Globus pallidus (tissue), 1 donor: Measurements from ENCODE around the gene PWWP3B.
"Not testable (repeated sequence)": the region's sequence is repeated elsewhere in the genome, so short reads cannot be mapped to it uniquely, and the experiment has no call there.

ENCODE experiments used
- DNase-seq: peaks from one replicate; pipeline ENCODE4 v3.0.0-alpha.2; 2015; ENCODE audit warnings: low spot score

Gene PWWP3B

GRCh38 chrX:106168107-106168506 lies at the start of gene PWWP3B:
Gene PWWP3B, plus strand, starts transcription at chrX:106168305. Its CDS starts 37,128 bp downstream, at chrX:106205433.
- peak; percentile 11 for DNase-seq

- no peak for DNase-seq
Observed at GRCh38 chrX:106139048-106139447, 29.1 kb upstream of the PWWP3B start.

DNA sequence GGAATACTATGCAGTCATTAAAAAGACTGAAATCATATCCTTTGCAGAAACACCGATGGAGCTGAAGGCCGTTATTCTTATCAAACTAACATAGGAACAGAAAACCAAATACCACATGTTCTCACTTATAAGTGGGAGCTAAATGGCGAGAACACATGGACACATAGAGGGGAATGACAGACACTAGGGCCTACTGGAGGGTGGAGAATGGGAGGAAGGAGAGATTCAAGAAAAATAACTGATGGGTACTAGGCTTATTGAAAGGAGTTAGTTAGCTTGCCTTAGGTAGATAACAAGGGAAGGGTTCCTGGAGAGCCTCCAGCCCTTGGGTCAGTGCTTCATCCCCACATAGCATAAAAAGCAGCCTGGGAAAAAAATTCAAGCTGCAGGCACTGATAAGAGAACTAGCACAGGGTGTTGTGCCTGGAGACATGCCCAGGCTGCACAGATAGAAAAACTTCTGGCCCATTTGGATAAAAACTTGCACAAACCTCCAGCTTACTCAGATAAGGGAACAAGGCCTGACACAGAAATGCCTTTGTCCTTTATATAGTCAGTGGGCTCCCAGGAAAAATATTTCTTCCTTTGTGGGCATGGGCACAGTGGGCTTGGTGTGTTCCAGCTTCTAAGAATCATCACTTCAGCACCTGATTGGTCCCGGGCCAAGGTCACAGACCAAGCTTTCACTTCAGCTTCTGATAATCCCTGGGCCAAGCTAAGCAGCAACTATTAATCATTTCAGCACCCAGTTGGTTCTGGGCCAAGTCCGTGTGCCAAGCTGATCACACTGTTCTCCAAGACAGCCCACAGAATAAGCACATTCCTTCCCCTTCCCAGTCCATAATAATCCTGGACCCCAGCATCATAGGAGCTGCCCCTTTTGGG lies 23.1 kb upstream of the PWWP3B start:
- no peak for DNase-seq

- no peak for DNase-seq
Observed at GRCh38 chrX:106150701-106151100, 17.4 kb upstream of the PWWP3B start.

- DNase-seq = no peak
Observed at GRCh38 chrX:106159861-106160282, 8.2 kb upstream of the PWWP3B start.

- DNase-seq = peak; percentile 21
Observed at GRCh38 chrX:106170318-106170717, 2.2 kb downstream of the PWWP3B start.

GRCh38 chrX:106171293-106171820 lies 3.3 kb downstream of the PWWP3B start:
- no peak for DNase-seq

DNA sequence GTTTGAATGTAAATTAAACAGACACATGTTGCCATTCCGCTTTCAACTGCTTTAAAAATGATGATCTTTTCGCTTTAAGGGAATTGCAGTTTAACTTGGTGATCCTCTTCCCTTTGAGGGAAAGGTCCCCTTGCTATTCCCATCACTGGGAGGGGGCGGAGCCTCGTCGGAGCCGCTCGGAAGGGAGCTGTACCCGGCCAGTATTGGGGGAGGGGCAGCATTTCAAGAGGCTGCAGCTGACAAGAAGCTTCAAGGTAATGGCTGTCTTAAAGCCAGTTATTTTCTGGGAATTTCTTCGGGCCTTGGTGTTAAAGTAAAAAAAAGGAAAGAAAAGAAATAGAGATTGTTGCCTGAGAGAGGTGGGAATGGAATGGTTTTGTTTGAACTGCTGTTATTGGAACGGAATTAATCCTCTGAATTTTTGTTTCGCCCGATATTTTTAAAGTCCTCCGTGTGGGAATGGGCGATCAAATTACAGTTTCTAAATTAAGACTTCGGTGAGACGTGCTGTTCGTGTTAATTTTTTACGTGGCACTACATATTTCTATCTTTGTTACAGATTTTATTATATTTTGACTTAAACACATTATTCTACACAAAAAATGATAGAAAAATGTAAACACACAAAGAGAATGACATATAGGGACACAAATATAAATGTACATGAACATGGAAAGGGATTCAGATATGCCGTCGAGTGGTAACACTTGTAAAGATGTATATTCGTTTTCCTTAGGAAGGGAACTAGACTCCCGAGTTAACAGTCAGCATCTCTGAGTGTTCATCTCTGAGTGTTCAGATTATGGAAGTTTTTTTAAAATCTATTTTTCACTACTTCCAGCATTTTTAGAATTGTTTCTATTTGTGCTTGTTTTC lies 9.2 kb downstream of the PWWP3B start:
- peak; percentile 77 for DNase-seq

- no peak for DNase-seq
Observed at GRCh38 chrX:106177982-106178321, 9.8 kb downstream of the PWWP3B start.

GRCh38 chrX:106178826-106179225 lies 10.7 kb downstream of the PWWP3B start:
- peak; percentile 26 for DNase-seq

DNA sequence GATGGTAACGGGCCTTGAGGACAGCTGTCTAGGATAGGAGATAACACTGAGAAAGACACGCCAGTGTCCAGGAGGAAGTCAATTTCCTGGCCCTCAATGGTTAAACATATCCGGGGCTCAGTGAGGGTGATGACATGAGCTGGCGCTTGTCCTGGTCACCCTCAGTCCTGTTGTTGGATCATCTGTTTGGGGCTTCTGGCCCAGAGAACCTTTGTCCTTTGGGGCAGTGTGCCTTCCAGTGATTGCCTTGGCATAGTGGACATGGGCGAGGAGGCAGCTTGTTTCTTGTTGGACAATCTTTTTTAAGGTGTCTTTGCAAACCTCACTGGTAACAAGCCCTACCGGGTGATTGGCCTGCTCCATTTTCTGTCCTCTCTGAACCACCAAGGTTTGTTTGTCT lies 15.6 kb downstream of the PWWP3B start:
- DNase-seq = not testable (repeated sequence)

DNA sequence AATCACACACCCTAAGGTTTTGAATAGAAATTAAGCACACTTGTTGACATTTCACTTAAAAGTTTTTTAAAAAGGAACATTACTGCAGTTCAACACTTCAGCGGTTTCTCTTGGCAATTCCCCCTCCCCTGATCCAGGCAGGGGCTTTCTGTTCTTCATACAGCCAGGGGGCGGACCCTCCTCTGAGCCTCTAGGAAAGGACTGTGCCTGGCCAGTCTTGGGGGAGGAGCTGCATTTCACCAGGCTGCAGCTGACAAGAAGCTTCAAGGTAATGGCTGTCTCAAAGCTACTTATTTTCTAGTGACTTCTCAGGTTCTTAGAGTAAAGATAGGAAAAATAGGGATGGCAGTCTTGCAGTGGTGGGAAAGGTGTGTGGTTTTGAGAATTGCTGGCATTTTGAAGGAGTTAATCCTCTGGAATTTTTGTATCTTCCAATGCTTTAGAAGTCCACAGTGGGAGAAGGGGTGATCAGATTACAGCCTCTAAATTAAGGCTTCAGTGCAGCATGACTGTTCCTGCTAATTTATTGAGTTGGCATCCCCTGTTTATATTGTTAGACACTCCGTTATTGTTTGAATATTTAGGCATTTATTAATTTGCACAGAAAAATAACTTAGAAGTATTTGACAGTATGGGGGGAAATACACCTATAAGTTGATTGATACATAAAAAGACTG lies 33.5 kb downstream of the PWWP3B start:
- DNase-seq = no peak

- no peak for DNase-seq
Observed at GRCh38 chrX:106203315-106203714, 35.2 kb downstream of the PWWP3B start.

DNA sequence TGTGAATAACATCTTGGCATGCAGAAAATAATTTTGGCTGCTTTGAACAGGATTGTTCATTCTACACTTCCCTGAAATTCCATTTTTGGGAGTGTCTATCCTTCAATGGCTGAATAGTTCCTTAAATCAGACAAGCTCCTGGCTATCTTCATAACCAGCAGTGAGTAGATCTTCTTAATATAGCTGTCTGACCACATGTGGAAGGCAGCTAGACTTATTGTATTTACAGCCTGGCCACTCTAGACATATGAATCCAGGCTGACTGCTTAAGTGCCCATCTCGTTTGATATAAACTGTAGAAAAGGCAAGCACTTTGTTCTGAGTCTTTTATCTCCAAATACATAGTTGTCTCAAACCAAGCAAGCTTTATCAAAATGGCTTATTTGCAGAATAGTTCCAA lies 40.0 kb downstream of the PWWP3B start:
- no peak for DNase-seq
